Activated naive CD4-positive, alpha-beta T cell treated with anti-CD3 and anti-CD28 coated beads for 36 hours (primary cell): ENCODE data around the gene NFE2L3. TPM values are rescaled to one million over a fixed set of nuclear protein-coding genes. Genes with fewer than 3 reads are reported as not detected.
"Not testable (repeated sequence)": the region's sequence is repeated elsewhere in the genome, so short reads cannot be mapped to it uniquely, and the experiment has no call there.

Experiments
- CTCF ChIA-PET: fragments of 350-600 bp; sonication (Branson Sonifier 250); formaldehyde crosslinking; loops from one replicate; lab custom pipeline; 2021; ENCODE audit warnings: antibody characterized with exemption; lab: Charles Lee
- DNase-seq: peaks from one replicate; pipeline ENCODE4 v3.0.0-alpha.2; 2020
- H3K27ac Mint-ChIP-seq: one replicate; pipeline ENCODE4 v1.8.0; 2021; ENCODE audit warnings: mild to moderate bottlenecking, mixed read lengths
- H3K27me3 Mint-ChIP-seq: one replicate; pipeline ENCODE4 v1.8.0; 2021; ENCODE audit warnings: low read depth, mixed read lengths
- H3K36me3 Mint-ChIP-seq: one replicate; pipeline ENCODE4 v1.8.0; 2021; ENCODE audit warnings: low read depth, mixed read lengths
- H3K4me1 Mint-ChIP-seq: one replicate; pipeline ENCODE4 v1.8.0; 2021; ENCODE audit warnings: low read depth, mixed read lengths
- H3K4me3 Mint-ChIP-seq: one replicate; pipeline ENCODE4 v1.8.0; 2021; ENCODE audit warnings: mild to moderate bottlenecking, moderate library complexity, mixed read lengths
- H3K9me3 Mint-ChIP-seq: one replicate; pipeline ENCODE4 v1.8.0; 2021; ENCODE audit warnings: mixed read lengths
- intact Hi-C: fragments of 100-400 bp; cut with micrococcal nuclease; formaldehyde crosslinking; loops from one replicate; pipeline ENCODE4 v1.15.1; 2023
- total RNA-seq, 2 experiments: library from RNA; stranded (reverse); gene quantifications; one replicate each; pipeline ENCODE4 v1.2.3, GENCODE V29; 2021

Gene NFE2L3
- total RNA-seq, 2 experiments from 2014 or later = 12.5 to 12.9 TPM

DNA sequence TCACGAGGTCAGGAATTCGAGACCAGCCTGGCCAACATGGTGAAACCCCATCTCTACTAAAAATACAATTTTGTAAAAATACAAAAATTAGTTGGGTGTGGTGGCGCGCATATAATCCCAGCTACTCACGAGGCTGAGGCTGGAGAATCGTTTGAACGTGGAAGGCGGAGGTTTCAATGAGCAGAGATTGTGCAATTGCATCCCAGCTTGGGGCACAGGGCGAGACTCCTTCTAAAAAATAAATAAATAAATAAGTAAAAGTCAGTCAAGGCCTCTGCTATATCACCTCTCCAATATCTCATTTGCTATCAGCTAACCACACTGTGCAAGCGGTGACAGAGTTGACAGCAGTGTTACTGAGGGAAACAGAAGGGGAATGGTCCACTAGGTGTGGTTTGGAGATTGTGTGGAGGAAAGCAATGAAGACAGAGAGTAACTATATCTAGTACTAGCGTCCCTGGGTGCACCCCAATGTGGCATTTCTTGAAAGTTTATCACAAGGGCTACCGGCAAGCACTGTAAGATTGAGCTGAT is 20.9 kb upstream of the NFE2L3 start:
- CTCF ChIA-PET = no interaction called here
- Mint-ChIP-seq H3K36me3 (no peaks in the 10 kb centered on the region), H3K27ac (no peak overlapping the region), H3K27me3 (no peaks in the 10 kb centered on the region), H3K4me3 (no peak overlapping the region), H3K4me1 (no peaks in the 10 kb centered on the region), H3K9me3 (no peaks in the 10 kb centered on the region)
- DNase-seq = no peak
- intact Hi-C loops = no loop called here

DNA sequence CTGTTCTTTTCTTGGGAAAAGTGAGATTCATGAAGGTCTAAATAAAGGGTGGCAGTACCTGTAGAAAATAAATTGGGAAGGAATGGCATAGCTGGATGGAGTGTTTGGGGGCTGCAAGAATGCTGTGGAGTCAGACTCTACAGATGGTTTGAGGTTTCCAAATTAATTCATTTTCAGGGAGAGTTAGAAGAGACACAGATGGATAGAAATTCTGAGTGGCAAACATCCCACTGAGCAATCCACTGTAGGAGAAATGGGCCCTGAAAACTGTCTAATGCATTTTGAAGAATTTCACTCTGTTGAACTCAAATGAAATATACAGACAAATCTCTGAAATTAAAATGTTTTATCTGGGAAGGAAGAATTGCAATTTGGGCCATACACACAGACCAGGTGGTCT is 16.9 kb upstream of the NFE2L3 start:
- DNase-seq = no peak
- no peaks in the 10 kb centered on the region for H3K4me1 Mint-ChIP-seq
- no peaks in the 10 kb centered on the region for H3K27me3 Mint-ChIP-seq
- CTCF ChIA-PET = interaction anchor here (1.3 kb wide), 1 partner anchor 44 kb away, joined by 4 read pairs; no protein-coding TSS in a partner anchor
- no peaks in the 10 kb centered on the region for H3K9me3 Mint-ChIP-seq
- H3K4me3 Mint-ChIP-seq = no peak overlapping the region
- H3K27ac Mint-ChIP-seq = no peak overlapping the region
- intact Hi-C loops = no loop called here
- no peaks in the 10 kb centered on the region for H3K36me3 Mint-ChIP-seq

DNA sequence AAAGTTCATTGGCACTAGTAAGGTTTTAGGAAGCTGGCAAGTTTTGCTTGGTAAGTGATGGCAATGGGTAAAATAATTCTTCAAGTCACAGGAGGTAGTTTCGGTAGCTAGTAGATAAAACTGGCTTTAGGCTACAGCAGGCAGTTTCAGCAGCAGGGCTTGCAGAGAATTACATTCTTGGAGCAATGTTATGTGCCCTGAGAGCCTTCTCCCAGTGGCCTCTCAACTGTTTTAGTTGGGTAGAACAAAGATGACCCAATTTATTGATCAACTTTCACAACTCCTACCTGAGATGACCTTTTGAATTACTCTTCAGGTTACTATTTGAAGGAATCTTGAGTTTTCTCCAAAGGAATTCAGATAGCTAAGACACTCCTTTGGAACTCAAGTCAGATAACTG is 16.4 kb upstream of the NFE2L3 start:
- no peaks in the 10 kb centered on the region for H3K27me3 Mint-ChIP-seq
- no peaks in the 10 kb centered on the region for H3K9me3 Mint-ChIP-seq
- no peak overlapping the region for H3K4me3 Mint-ChIP-seq
- intact Hi-C loops = no loop called here
- H3K27ac Mint-ChIP-seq = no peak overlapping the region
- DNase-seq = no peak
- no peaks in the 10 kb centered on the region for H3K36me3 Mint-ChIP-seq
- H3K4me1 Mint-ChIP-seq = no peaks in the 10 kb centered on the region
- CTCF ChIA-PET = interaction anchor here (1.3 kb wide), 1 partner anchor 45 kb away, joined by 4 read pairs; no protein-coding TSS in a partner anchor

DNA sequence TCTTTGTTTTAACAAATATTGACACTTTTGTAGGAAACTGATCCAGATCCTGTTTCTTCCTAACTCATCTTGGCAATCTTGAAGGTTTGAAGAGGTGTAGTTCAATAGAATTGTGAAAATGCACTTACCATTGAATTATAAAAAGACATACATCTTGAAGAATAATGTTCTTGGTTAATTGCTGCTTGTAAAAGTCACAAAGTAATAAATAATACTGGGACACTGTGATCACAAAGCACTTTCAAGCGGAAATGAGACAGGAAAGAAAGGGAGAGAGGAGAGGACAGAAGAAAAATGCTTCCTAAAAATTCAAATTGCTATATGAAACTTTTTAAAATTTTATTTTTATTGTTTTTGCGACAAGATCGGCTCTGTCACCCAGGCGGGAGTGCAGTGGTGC is 15.2 kb upstream of the NFE2L3 start:
- no peak overlapping the region for H3K4me3 Mint-ChIP-seq
- CTCF ChIA-PET = no interaction called here
- no peaks in the 10 kb centered on the region for H3K27me3 Mint-ChIP-seq
- no peaks in the 10 kb centered on the region for H3K36me3 Mint-ChIP-seq
- intact Hi-C loops = no loop called here
- no peak overlapping the region for H3K27ac Mint-ChIP-seq
- no peak for DNase-seq
- no peaks in the 10 kb centered on the region for H3K4me1 Mint-ChIP-seq
- H3K9me3 Mint-ChIP-seq = no peaks in the 10 kb centered on the region

DNA sequence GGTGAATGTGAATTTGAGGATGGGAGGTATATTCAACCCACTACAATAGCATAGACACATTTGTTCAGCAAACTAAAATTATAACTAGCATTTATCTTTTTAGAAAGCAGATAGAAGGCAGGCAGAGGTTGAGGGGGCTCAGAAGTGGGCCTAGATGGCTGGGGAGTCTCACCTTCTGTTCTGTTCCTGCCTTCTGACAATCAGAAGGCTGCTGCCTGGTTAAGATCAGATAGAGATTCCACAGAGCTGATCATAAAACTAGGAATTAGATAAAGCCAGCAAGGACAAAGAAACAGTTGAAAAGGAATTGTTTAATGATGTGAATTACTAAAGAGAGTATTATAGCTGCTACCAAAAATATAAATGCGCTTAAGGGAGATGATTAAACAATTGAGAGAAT is 11.6 kb upstream of the NFE2L3 start:
- Mint-ChIP-seq H3K27ac (no peak overlapping the region), H3K4me3 (no peak overlapping the region), H3K9me3 (no peaks in the 10 kb centered on the region), H3K4me1 (no peaks in the 10 kb centered on the region), H3K27me3 (peaks cover 4% of the 10 kb centered on the region), H3K36me3 (no peaks in the 10 kb centered on the region)
- intact Hi-C loops = no loop called here
- DNase-seq = no peak
- CTCF ChIA-PET = interaction anchor here (1.2 kb wide), 1 partner anchor 49 kb away, joined by 4 read pairs; no protein-coding TSS in a partner anchor

DNA sequence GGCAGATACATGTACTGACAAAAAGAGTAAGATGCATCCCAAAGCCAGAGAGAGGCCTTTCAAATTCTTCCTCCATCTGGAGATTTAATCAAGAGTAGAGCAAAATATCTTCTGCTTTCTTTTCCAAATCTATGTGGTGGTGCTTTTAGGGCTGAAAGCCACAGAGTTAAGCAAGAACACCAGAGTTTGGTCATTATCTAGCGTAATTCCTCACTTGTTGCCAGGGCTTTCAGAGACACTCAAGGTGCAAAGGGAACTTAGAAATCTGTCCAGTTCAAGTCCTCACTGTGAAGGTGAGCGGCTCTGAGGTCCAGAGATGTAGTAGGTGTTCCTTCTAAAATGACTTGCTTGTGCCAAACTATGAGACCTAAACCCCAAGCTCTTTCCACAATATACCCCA is 10.9 kb upstream of the NFE2L3 start:
- Mint-ChIP-seq H3K9me3 (no peaks in the 10 kb centered on the region), H3K4me3 (no peak overlapping the region), H3K36me3 (no peaks in the 10 kb centered on the region), H3K4me1 (no peaks in the 10 kb centered on the region), H3K27me3 (peaks cover 4% of the 10 kb centered on the region), H3K27ac (no peak overlapping the region)
- DNase-seq = no peak
- CTCF ChIA-PET = interaction anchor here (1.2 kb wide), 1 partner anchor 50 kb away, joined by 4 read pairs; no protein-coding TSS in a partner anchor
- intact Hi-C loops = no loop called here

DNA sequence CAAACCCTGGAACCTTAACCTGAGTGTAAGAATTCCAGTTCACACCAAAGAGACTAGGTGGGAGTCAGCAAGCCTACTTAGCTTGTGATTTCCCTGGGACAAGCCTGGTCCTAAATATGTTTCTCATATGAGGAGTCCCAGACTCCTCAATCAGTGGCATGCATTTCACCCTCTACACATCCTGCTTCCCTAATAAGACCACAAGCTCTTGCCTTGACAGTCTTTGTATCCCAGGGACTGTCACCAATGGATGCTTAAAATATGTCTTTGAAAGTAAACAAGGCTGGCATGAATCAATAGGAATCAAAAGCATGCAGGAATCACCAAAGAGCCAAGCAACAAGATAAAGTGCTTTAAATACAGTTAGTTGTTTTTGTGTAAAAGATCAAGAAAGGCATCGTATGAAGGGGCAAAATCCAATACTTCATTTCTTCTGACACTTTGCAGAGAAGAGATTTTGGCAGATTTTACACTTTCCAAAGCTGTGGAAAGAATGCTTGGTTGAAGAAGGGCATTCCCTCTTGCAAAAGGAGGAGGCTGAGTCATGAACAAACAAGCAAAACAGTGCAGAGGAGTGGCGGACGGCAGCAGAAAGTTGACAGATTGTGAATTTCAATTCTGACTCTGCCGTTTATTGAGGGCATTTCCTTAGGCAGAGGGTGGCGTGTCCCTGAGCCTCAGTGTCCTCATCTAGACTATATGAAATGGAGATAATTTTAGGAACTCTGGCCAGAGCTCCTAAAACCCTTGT is 8.5 kb upstream of the NFE2L3 start:
- intact Hi-C loops = no loop called here
- no peaks in the 10 kb centered on the region for H3K36me3 Mint-ChIP-seq
- no peaks in the 10 kb centered on the region for H3K4me1 Mint-ChIP-seq
- peaks cover 4% of the 10 kb centered on the region for H3K9me3 Mint-ChIP-seq
- no peak overlapping the region for H3K4me3 Mint-ChIP-seq
- CTCF ChIA-PET = interaction anchor here (1.2 kb wide), 1 partner anchor 18 kb away, joined by 5 read pairs; no protein-coding TSS in a partner anchor
- DNase-seq = no peak
- H3K27me3 Mint-ChIP-seq = peaks cover 4% of the 10 kb centered on the region
- H3K27ac Mint-ChIP-seq = no peak overlapping the region

DNA sequence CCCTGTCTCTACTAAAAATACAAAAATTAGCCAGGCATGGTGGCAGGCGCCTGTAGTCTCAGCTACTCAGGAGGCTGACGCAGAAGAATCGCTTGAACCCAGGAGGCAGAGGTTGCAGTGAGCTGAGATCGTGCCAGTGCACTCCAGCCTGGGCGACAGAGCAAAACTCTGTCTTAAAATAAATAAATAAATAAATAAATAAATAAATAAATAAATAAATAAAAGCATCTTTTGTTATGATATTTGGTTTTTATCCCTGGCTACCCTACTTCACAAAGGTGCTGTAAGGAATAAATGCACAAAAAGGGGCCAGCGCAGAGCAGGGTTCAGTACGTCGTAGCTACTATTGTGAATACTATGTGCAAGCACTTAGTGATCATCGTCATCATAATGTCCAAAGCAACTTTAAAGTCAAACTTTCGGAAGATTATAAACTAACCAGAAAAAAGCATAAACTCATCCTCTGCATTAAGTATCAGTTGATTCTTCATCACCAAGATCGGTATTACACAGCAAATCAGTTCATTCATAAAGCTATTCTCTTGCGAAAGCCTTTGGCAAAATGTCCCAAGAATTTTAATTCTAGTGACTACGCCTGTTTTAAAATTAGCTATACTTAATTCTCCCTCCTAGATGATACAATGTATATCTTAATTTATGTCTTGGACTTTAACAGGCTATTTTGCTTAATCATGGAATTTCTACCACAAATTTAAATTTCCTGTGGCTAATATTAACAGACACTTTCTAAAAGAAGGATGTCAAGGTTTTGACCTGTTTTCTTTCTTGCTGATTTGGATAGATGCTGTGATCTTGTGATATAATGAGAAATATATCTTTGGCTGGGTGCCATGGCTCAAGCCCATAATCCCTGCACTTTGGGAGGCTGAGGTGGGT is 7.6 kb upstream of the NFE2L3 start:
- CTCF ChIA-PET = interaction anchor here (1.0 to 1.2 kb wide), 2 partner anchors 17 to 252 kb away, joined by 3 to 5 read pairs; no protein-coding TSS in a partner anchor
- Mint-ChIP-seq H3K4me3 (no peak overlapping the region), H3K4me1 (no peaks in the 10 kb centered on the region), H3K27me3 (peaks cover 4% of the 10 kb centered on the region), H3K36me3 (no peaks in the 10 kb centered on the region), H3K27ac (no peak overlapping the region), H3K9me3 (peaks cover 4% of the 10 kb centered on the region)
- DNase-seq = no peak
- intact Hi-C loops = no loop called here

DNA sequence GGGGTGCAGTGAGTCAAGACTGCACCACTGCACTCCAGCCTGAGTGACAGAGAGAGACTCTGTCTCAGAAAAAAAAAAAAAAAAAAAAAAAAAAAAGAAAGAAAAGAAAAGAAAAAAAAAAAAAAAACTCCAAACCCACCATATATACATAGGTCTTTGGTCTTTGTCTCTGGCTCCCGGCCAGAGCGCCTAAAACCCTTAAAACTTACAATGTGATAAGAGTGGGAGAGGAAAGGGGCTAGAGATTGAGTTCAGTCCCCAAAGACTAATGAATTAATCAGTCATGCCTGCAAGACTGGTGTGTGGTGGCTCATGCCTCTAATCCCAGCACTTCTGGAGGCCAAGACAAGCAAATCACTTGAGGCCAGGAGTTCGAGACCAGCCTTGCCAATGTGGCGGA is 6.8 kb upstream of the NFE2L3 start:
- intact Hi-C loops = no loop called here
- H3K9me3 Mint-ChIP-seq = peaks cover 4% of the 10 kb centered on the region
- H3K4me3 Mint-ChIP-seq = no peak overlapping the region
- H3K27me3 Mint-ChIP-seq = peaks cover 4% of the 10 kb centered on the region
- H3K36me3 Mint-ChIP-seq = no peaks in the 10 kb centered on the region
- no peaks in the 10 kb centered on the region for H3K4me1 Mint-ChIP-seq
- no peak overlapping the region for H3K27ac Mint-ChIP-seq
- CTCF ChIA-PET = no interaction called here
- DNase-seq = no peak

DNA sequence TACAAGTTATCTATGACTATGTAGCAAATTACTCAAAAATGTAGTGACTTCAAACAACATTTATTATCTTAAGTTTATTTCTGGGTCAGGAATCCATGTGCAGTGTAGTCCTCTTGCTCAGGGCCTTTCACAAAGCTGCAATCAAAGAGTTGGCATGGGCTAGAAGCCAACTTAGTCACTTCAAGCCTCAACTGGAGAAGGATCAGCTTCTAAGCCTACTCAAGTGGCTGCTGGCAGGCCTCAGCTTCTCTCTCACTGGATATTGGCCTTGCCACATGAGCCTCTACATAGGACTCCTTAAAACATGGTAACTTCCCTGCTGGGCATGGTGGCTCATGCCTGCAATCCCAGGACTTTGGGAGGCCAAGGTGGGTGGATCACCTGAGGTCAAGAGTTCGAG is 5.0 kb upstream of the NFE2L3 start:
- Mint-ChIP-seq H3K27ac (no peak overlapping the region), H3K27me3 (peaks cover 4% of the 10 kb centered on the region), H3K36me3 (no peaks in the 10 kb centered on the region), H3K9me3 (peaks cover 4% of the 10 kb centered on the region), H3K4me3 (no peak overlapping the region), H3K4me1 (peaks cover 11% of the 10 kb centered on the region)
- DNase-seq = no peak
- intact Hi-C loops = no loop called here
- CTCF ChIA-PET = interaction anchor here (0.9 kb wide), 1 partner anchor 56 kb away, joined by 4 read pairs; no protein-coding TSS in a partner anchor

DNA sequence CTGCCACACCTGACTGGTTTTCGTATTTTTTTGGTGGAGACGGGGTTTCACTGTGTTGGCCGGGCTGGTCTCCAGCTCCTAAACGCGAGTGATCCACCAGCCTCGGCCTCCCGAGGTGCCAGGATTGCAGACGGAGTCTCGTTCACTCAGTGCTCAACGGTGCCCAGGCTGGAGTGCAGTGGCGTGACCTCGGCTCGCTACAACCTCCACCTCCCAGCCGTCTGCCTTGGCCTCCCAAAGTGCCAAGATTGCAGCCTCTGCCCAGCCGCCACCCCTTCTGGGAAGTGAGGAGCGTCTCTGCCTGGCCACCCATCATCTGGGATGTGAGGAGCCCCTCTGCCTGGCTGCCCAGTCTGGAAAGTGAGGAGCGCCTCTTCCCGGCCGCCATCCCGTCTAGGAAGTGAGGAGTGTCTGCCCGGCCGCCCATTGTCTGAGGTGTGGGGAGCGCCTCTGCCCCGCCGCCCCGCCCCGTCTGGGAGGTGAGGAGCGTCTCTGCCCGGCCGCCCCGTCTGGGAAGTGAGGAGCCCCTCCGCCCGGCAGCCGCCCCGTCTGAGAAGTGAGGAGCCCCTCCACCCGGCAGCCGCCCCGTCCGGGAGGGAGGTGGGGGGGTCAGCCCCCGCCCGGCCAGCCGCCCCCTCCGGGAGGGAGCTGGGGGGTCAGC is 4.2 kb upstream of the NFE2L3 start:
- H3K36me3 Mint-ChIP-seq, H3K27me3 Mint-ChIP-seq, H3K27ac Mint-ChIP-seq, intact Hi-C loops, DNase-seq, H3K4me3 Mint-ChIP-seq, H3K9me3 Mint-ChIP-seq: not testable (repeated sequence)
- CTCF ChIA-PET = interaction anchor here (0.9 kb wide), 1 partner anchor 57 kb away, joined by 4 read pairs; no protein-coding TSS in a partner anchor
- peaks cover 11% of the 10 kb centered on the region for H3K4me1 Mint-ChIP-seq

DNA sequence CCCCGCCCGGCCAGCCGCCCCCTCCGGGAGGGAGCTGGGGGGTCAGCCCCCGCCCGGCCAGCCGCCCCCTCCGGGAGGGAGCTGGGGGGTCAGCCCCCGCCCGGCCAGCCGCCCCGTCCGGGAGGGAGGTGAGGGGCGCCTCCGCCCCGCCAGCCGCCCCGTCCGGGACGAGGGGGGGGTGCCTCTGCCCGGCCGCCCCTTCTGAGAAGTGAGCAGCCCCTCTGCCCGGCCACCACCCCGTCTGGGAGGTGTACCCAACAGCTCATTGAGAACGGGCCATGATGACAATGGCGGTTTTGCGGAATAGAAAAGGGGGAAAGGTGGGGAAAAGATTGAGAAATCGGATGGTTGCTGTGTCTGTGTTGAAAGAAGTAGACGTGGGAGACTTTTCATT is 3.7 kb upstream of the NFE2L3 start:
- H3K9me3 Mint-ChIP-seq, H3K27me3 Mint-ChIP-seq, H3K4me3 Mint-ChIP-seq, H3K36me3 Mint-ChIP-seq, H3K27ac Mint-ChIP-seq, intact Hi-C loops, CTCF ChIA-PET, DNase-seq: not testable (repeated sequence)
- H3K4me1 Mint-ChIP-seq = peaks cover 12% of the 10 kb centered on the region
